T-helper 22 cell (primary cell): ENCODE results near the gene COL5A1.

Experiments used
- DNase-seq: peaks from one replicate; pipeline ENCODE4 v3.0.0-alpha.2; 2020; ENCODE audit warnings: low read depth

Gene COL5A1

GRCh38 chr9:134815435-134816214 is 174.0 kb downstream of the COL5A1 start:
- DNase-seq, result no peak

- no peak for DNase-seq
These were observed 174.7 kb downstream of the COL5A1 start for GRCh38 chr9:134816264-134816663.

GRCh38 chr9:134818000-134818568 is 176.5 kb downstream of the COL5A1 start:
- no peak for DNase-seq

- no peak for DNase-seq
These were observed 177.0 kb downstream of the COL5A1 start for GRCh38 chr9:134818591-134818990.

GRCh38 chr9:134820901-134821300 is 179.3 kb downstream of the COL5A1 start:
- DNase-seq, result no peak

- no peak for DNase-seq
These were observed 180.9 kb downstream of the COL5A1 start for GRCh38 chr9:134822541-134822940.

- DNase-seq, result no peak
These were observed 182.0 kb downstream of the COL5A1 start for GRCh38 chr9:134823623-134824022.

- no peak for DNase-seq
These were observed 183.0 kb downstream of the COL5A1 start for GRCh38 chr9:134824583-134824982.

- DNase-seq, result no peak
These were observed 183.4 kb downstream of the COL5A1 start for GRCh38 chr9:134825025-134825424.

- DNase-seq, result no peak
These were observed 185.0 kb downstream of the COL5A1 start for GRCh38 chr9:134826336-134827285.

GRCh38 chr9:134827559-134827958 is 186.0 kb downstream of the COL5A1 start:
- no peak for DNase-seq

GRCh38 chr9:134827993-134828392 is 186.4 kb downstream of the COL5A1 start:
- DNase-seq, result no peak

GRCh38 chr9:134828892-134829291 is 187.3 kb downstream of the COL5A1 start:
- no peak for DNase-seq

- DNase-seq, result no peak
These were observed 187.8 kb downstream of the COL5A1 start for GRCh38 chr9:134829356-134829937.

GRCh38 chr9:134830126-134830525 is 188.5 kb downstream of the COL5A1 start:
- DNase-seq, result no peak

GRCh38 chr9:134830926-134831720 is 189.5 kb downstream of the COL5A1 start:
- no peak for DNase-seq

- DNase-seq, result no peak
These were observed 190.9 kb downstream of the COL5A1 start for GRCh38 chr9:134832471-134832870.

GRCh38 chr9:134833294-134833880 is 191.8 kb downstream of the COL5A1 start:
- no peak for DNase-seq

- no peak for DNase-seq
These were observed 192.8 kb downstream of the COL5A1 start for GRCh38 chr9:134834217-134834956.

- DNase-seq, result no peak
These were observed 193.4 kb downstream of the COL5A1 start for GRCh38 chr9:134834957-134835419.
